DMS 273 (cell line): ENCODE measurements around the gene SCAMP5.

Source experiments
- DNase-seq: peaks from one replicate; lab custom pipeline; 2025; ENCODE audit not compliant: unreplicated experiment; lab: John Stamatoyannopoulos, UW

The SCAMP5 gene

GRCh38 chr15:75021341-75021740 is 26.0 kb downstream of the SCAMP5 start:
- DNase-seq = no peak

GRCh38 chr15:75022783-75023180 is 27.4 kb downstream of the SCAMP5 start:
- DNase-seq = no peak

- DNase-seq = peak; percentile 98
Observed at GRCh38 chr15:75023181-75023871, 28.0 kb downstream of the SCAMP5 start, which contains the start of gene PPCDC. Gene PPCDC (plus strand): TSS chr15:75023590. CDS start chr15:75028319, 4,729 bp downstream.

- DNase-seq = peak; percentile 57
Observed at GRCh38 chr15:75023872-75024636, 28.7 kb downstream of the SCAMP5 start.

- DNase-seq = no peak
Observed at GRCh38 chr15:75025107-75025506, 29.7 kb downstream of the SCAMP5 start.

- DNase-seq = no peak
Observed at GRCh38 chr15:75025548-75026260, 30.3 kb downstream of the SCAMP5 start.

GRCh38 chr15:75027551-75027950 is 32.2 kb downstream of the SCAMP5 start:
- DNase-seq = no peak

GRCh38 chr15:75028991-75029377 is 33.6 kb downstream of the SCAMP5 start:
- DNase-seq = no peak

- peak; percentile 91 for DNase-seq
Observed at GRCh38 chr15:75029378-75030022, 34.1 kb downstream of the SCAMP5 start.

- peak; percentile 80 for DNase-seq
Observed at GRCh38 chr15:75030023-75030413, 34.7 kb downstream of the SCAMP5 start.

GRCh38 chr15:75030424-75030823 is 35.1 kb downstream of the SCAMP5 start:
- peak; percentile 30 for DNase-seq

- no peak for DNase-seq
Observed at GRCh38 chr15:75031848-75032247, 36.5 kb downstream of the SCAMP5 start.

- no peak for DNase-seq
Observed at GRCh38 chr15:75032395-75032794, 37.0 kb downstream of the SCAMP5 start.

GRCh38 chr15:75033809-75034208 is 38.4 kb downstream of the SCAMP5 start:
- no peak for DNase-seq

- no peak for DNase-seq
Observed at GRCh38 chr15:75034615-75035014, 39.3 kb downstream of the SCAMP5 start.

- no peak for DNase-seq
Observed at GRCh38 chr15:75036212-75036616, 40.9 kb downstream of the SCAMP5 start.

GRCh38 chr15:75037685-75038084 is 42.3 kb downstream of the SCAMP5 start:
- no peak for DNase-seq

GRCh38 chr15:75038231-75038630 is 42.9 kb downstream of the SCAMP5 start:
- no peak for DNase-seq

GRCh38 chr15:75042730-75043508 is 47.6 kb downstream of the SCAMP5 start:
- DNase-seq = peak; percentile 44

GRCh38 chr15:75043509-75044257 is 48.3 kb downstream of the SCAMP5 start:
- DNase-seq = peak; percentile 48
